IMR-90 (cell line): ENCODE data around the gene SAT2. TPM values are rescaled to one million over a fixed set of nuclear protein-coding genes. Genes with fewer than 3 reads are reported as not detected.

Source experiments
- ATAC-seq: fragments of 200-7000 bp; cut with Tn5 transposase; 2 replicates; pipeline ENCODE4 v1.9.1; 2020; ENCODE audit warnings: low read depth, mild to moderate bottlenecking, moderate library complexity
- BruUV-seq: library from RNA; stranded (reverse); fragments of 400-500 nt; replicated peaks from 2 replicates; lab custom pipeline; 2021; lab: Mats Ljungman, UMichigan
- CTCF ChIA-PET: fragments of 300-600 bp; formaldehyde crosslinking; extraction: SDS; loops from one replicate; lab custom pipeline; 2021; ENCODE audit warnings: antibody characterized with exemption; lab: Yijun Ruan, JAX
- POLR2A ChIA-PET: fragments of 300-600 bp; sonication (Branson Sonifier 250); formaldehyde crosslinking; loops from one replicate; lab custom pipeline; 2022; ENCODE audit warnings: antibody characterized with exemption; ENCODE audit not compliant: unreplicated experiment; lab: Charles Lee
- DNase-seq: peaks from one replicate; pipeline ENCODE4 v3.0.0; 2013
- H2AFZ ChIP-seq: replicated peaks from 2 replicates; pipeline ENCODE3; 2013; ENCODE audit warnings: low read length, mild to moderate bottlenecking; ENCODE audit not compliant: poor library complexity
- H2AK5ac ChIP-seq: 2 replicates; pipeline ENCODE4 v1.6.1; 2013; ENCODE audit warnings: low read depth, low read length, inconsistent platforms
- H2AK9ac ChIP-seq: replicated peaks from 2 replicates; pipeline ENCODE3; 2013; ENCODE audit warnings: mild to moderate bottlenecking, low read depth, low read length, moderate library complexity; ENCODE audit not compliant: poor library complexity
- H2BK120ac ChIP-seq: 2 replicates; pipeline ENCODE4 v1.6.1; 2013; ENCODE audit warnings: low read depth, low read length, inconsistent platforms
- H2BK15ac ChIP-seq: 3 replicates; pipeline ENCODE4 v1.6.1; 2013; ENCODE audit warnings: low read depth, low read length, inconsistent platforms
- H2BK20ac ChIP-seq: 2 replicates; pipeline ENCODE4 v1.6.1; 2013; ENCODE audit warnings: low read depth, mild to moderate bottlenecking, inconsistent platforms, low read length, moderate library complexity
- H2BK5ac ChIP-seq: 2 replicates; pipeline ENCODE4 v1.6.1; 2013; ENCODE audit warnings: mild to moderate bottlenecking, low read depth, low read length, inconsistent platforms; ENCODE audit not compliant: poor library complexity, severe bottlenecking
- H3K14ac ChIP-seq: replicated peaks from 2 replicates; pipeline ENCODE4 v1.6.1; 2013; ENCODE audit warnings: low read depth, low read length, inconsistent platforms
- H3K18ac ChIP-seq: 2 replicates; pipeline ENCODE4 v1.6.1; 2013; ENCODE audit warnings: low read depth, low read length, control low read depth
- H3K23ac ChIP-seq: 2 replicates; pipeline ENCODE4 v1.6.1; 2013; ENCODE audit warnings: low read depth, low read length, inconsistent platforms
- H3K27ac ChIP-seq: 2 replicates; pipeline ENCODE4 v1.5.1; 2013; ENCODE audit warnings: mild to moderate bottlenecking, control low read depth, low read length; ENCODE audit not compliant: insufficient read depth
- H3K27me3 ChIP-seq: 2 replicates; pipeline ENCODE4 v1.6.1; 2013; ENCODE audit warnings: low read length; ENCODE audit not compliant: control insufficient read depth, insufficient read depth
- H3K36me3 ChIP-seq: 2 replicates; pipeline ENCODE4 v1.6.1; 2013; ENCODE audit warnings: low read length, mixed read lengths; ENCODE audit not compliant: control insufficient read depth, insufficient read depth
- H3K4ac ChIP-seq: 2 replicates; pipeline ENCODE4 v1.6.1; 2013; ENCODE audit warnings: low read depth, low read length, inconsistent platforms
- H3K4me1 ChIP-seq: 2 replicates; pipeline ENCODE4 v1.6.1; 2013; ENCODE audit warnings: low read length, mixed read lengths; ENCODE audit not compliant: control insufficient read depth, insufficient read depth
- H3K4me2 ChIP-seq: 2 replicates; pipeline ENCODE4 v1.6.1; 2013; ENCODE audit warnings: low read depth, mild to moderate bottlenecking, control low read depth, low read length, moderate library complexity
- H3K4me3 ChIP-seq: 2 replicates; pipeline ENCODE4 v1.5.1; 2013; ENCODE audit warnings: low read depth, mild to moderate bottlenecking, control low read depth, low read length, moderate library complexity; ENCODE audit not compliant: insufficient read depth
- H3K56ac ChIP-seq: 2 replicates; pipeline ENCODE4 v1.6.1; 2013; ENCODE audit warnings: low read length, inconsistent platforms; ENCODE audit not compliant: insufficient read depth; ENCODE audit errors: extremely low read depth
- H3K79me1 ChIP-seq, 2 experiments: 2 replicates each; pipeline ENCODE4 v1.6.1; 2013; ENCODE audit warnings: low read length in 2 of 2, inconsistent platforms in 1 of 2, low read depth in 1 of 2
- H3K9ac ChIP-seq: 2 replicates; pipeline ENCODE4 v1.6.1; 2013; ENCODE audit warnings: low read depth, low read length, control low read depth
- H3K9me1 ChIP-seq: 2 replicates; pipeline ENCODE4 v1.6.1; 2013; ENCODE audit warnings: low read length, inconsistent platforms; ENCODE audit not compliant: insufficient read depth
- H3K9me3 ChIP-seq: 2 replicates; pipeline ENCODE4 v1.6.1; 2013; ENCODE audit warnings: low read length; ENCODE audit not compliant: control insufficient read depth, insufficient read depth
- H4K20me1 ChIP-seq: 2 replicates; pipeline ENCODE4 v1.6.1; 2013; ENCODE audit warnings: low read length, inconsistent platforms; ENCODE audit not compliant: insufficient read depth
- H4K5ac ChIP-seq: 2 replicates; pipeline ENCODE4 v1.6.1; 2013; ENCODE audit warnings: mild to moderate bottlenecking, low read depth, low read length, control low read depth
- H4K8ac ChIP-seq, 2 experiments: 2 replicates each; pipeline ENCODE4 v1.6.1; 2013; ENCODE audit warnings: low read depth in 2 of 2, low read length in 2 of 2, control low read depth in 1 of 2, inconsistent platforms in 1 of 2
- H4K91ac ChIP-seq: 2 replicates; pipeline ENCODE4 v1.6.1; 2013; ENCODE audit warnings: low read depth, low read length, inconsistent platforms; ENCODE audit not compliant: insufficient read depth
- CEBPB ChIP-seq: IDR thresholded peaks from 2 replicates; pipeline ENCODE4 v1.6.1; 2012; ENCODE audit warnings: low read depth, low read length, improper control_type of control experiment
- CTCF ChIP-seq: conservative IDR thresholded peaks from 2 replicates; pipeline ENCODE4 v1.5.1; 2012; ENCODE audit warnings: mild to moderate bottlenecking, low read depth, low read length, improper control_type of control experiment
- FOS ChIP-seq: fragments of 150-350 bp; IDR thresholded peaks from 2 replicates; pipeline ENCODE4 v1.6.1; 2016; ENCODE audit warnings: low read depth, low read length
- MAZ ChIP-seq: IDR thresholded peaks from 2 replicates; pipeline ENCODE4 v1.6.1; 2012; ENCODE audit warnings: low read depth, mild to moderate bottlenecking, low read length, improper control_type of control experiment, moderate library complexity, borderline replicate concordance
- POLR2A ChIP-seq: IDR thresholded peaks from 2 replicates; pipeline ENCODE4 v1.6.1; 2012; ENCODE audit warnings: mild to moderate bottlenecking, low read depth, low read length
- RAD21 ChIP-seq: IDR thresholded peaks from 2 replicates; pipeline ENCODE4 v1.6.1; 2012; ENCODE audit warnings: low read length, improper control_type of control experiment
- RCOR1 ChIP-seq: IDR thresholded peaks from 2 replicates; pipeline ENCODE4 v1.6.1; 2012; ENCODE audit warnings: mild to moderate bottlenecking, low read length, improper control_type of control experiment; ENCODE audit not compliant: insufficient replicate concordance
- SMC3 ChIP-seq: fragments of 150-350 bp; IDR thresholded peaks from 2 replicates; pipeline ENCODE4 v1.6.1; 2016; ENCODE audit warnings: low read depth, mild to moderate bottlenecking, antibody characterized with exemption, low read length, moderate library complexity
- USF2 ChIP-seq: fragments of 150-350 bp; IDR thresholded peaks from 2 replicates; pipeline ENCODE4 v1.6.1; 2017; ENCODE audit warnings: mild to moderate bottlenecking, antibody characterized with exemption, low read length, low read depth
- WGBS, 2 experiments: methylation state at CpG; one replicate each; pipeline versions ENCODE4 v1.1.5 to v1.1.7; 2013; ENCODE audit warnings: missing lambda C conversion rate in 2 of 2; ENCODE audit not compliant: insufficient read length in 1 of 2; ENCODE audit errors: extremely low coverage in 2 of 2; 5-methylcytosine and 5-hydroxymethylcytosine counted together
- dilution Hi-C: fragments of 300-500 bp; cut with HindIII; formaldehyde crosslinking; loops from one replicate; pipeline ENCODE4 v1.14.3; 2018; ENCODE audit warnings: low sequenced_read_pairs; ENCODE audit not compliant: unreplicated experiment
- in situ Hi-C: fragments of 300-500 bp; cut with MboI; formaldehyde crosslinking; loops from 3 replicates; pipeline ENCODE4 v1.14.3; 2019; ENCODE audit warnings: low sequenced_read_pairs, inconsistent platforms, mixed read lengths
- intact Hi-C: fragments of 100-400 bp; cut with micrococcal nuclease; formaldehyde crosslinking; loops from 2 replicates; pipeline ENCODE4 v1.10.0; 2022
- polyA plus RNA-seq, 3 experiments: library from polyadenylated mRNA; depleted of rRNA; stranded (reverse); fragments of >200 nt; gene quantifications; 2 replicates each; pipeline ENCODE4 v1.2.3, GENCODE V29; 2012; ENCODE audit warnings: low replicate concordance in 1 of 3
- total RNA-seq: library from RNA; depleted of rRNA; stranded (reverse); fragments of >200 nt; gene quantifications from 2 replicates; pipeline ENCODE4 v1.2.3, GENCODE V29; 2012

SAT2 gene
- total and polyA plus RNA-seq, 2 of the 4 experiments (the other 2 are of a cell fraction) = 20.4 to 45.9 TPM

GRCh38 chr17:7588553-7589203 is 38.9 kb downstream of the SAT2 start (continued):
- TF ChIP-seq MAZ = no peak
- no peak for TF ChIP-seq FOS

GRCh38 chr17:7587420-7588151 is 40.0 kb downstream of the SAT2 start:
- intact Hi-C loops (loop anchor here (1.0 to 2.0 kb wide), 2 partner anchors 101 to 307 kb away; partner anchors contain the start of genes SLC2A4 and WRAP53), dilution Hi-C loops (no loop called here), in situ Hi-C loops (no loop called here)
- H3K36me3 ChIP-seq = peaks cover 29% of the 10 kb centered on the region
- H3K27ac ChIP-seq = peak overlapping the region; percentile 82
- DNase-seq (peak; percentile 98), ATAC-seq (peak; percentile 52)
- peak overlapping the region; percentile 35; the same call in 1 of the 2 replicates for H2BK120ac ChIP-seq
- H3K9me3 ChIP-seq = no peaks in the 10 kb centered on the region
- H3K4me2 ChIP-seq = peak overlapping the region; percentile 36
- H4K91ac ChIP-seq = peak overlapping the region; percentile 71
- peak; percentile 27; the same call in 1 of the 2 replicates for TF ChIP-seq CTCF
- 0 out of 2 replicates have a peak, but pooled peaks have one; percentile 46 for TF ChIP-seq POLR2A
- TF ChIP-seq FOS = peak; percentile 54; the same call in 1 of the 2 replicates
- no peak for TF ChIP-seq CEBPB
- peak; percentile 35 for TF ChIP-seq RAD21
- TF ChIP-seq USF2 = no peak
- peak; percentile 63 for TF ChIP-seq MAZ
- TF ChIP-seq RCOR1 = peak; percentile 63
- no peak for TF ChIP-seq SMC3
- WGBS, 2 experiments = 7% methylated on average over 4 of the region's 12 CpGs; no CpG with 5 or more reads in 1 of the 2 experiments
- H3K27me3 ChIP-seq = no peaks in the 10 kb centered on the region
- peak overlapping the region; percentile 60 for H3K56ac ChIP-seq
- H3K79me1 ChIP-seq = peaks cover 21 to 77% of the 10 kb centered on the region in 2 experiments
- no peak overlapping the region for H3K18ac ChIP-seq
- H2AK9ac ChIP-seq = peak overlapping the region; percentile 96
- H3K9me1 ChIP-seq = peaks cover 18% of the 10 kb centered on the region
- H3K9ac ChIP-seq = peak overlapping the region; percentile 13; the same call in 1 of the 2 replicates
- H3K4ac ChIP-seq = peak overlapping the region; percentile 90
- peak overlapping the region; percentile 88 for H3K23ac ChIP-seq
- H3K14ac ChIP-seq = peak overlapping the region; percentile 78
- peaks cover 15% of the 10 kb centered on the region for H4K20me1 ChIP-seq
- H2BK5ac ChIP-seq = peak overlapping the region; percentile 90
- H3K4me1 ChIP-seq = peaks cover 42% of the 10 kb centered on the region
- ChIA-PET CTCF (interaction anchor here (0.9 kb wide), 1 partner anchor 27 kb away, joined by 4 read pairs; no protein-coding TSS in a partner anchor), POLR2A (interaction anchor here (1.4 kb wide), 1 partner anchor 11 kb away, joined by 4 read pairs; no protein-coding TSS in a partner anchor)
- peak overlapping the region; percentile 76 for H2AK5ac ChIP-seq
- H4K8ac ChIP-seq = peak overlapping the region; percentile 20 to 87; a peak in 3 of 4 replicates
- no TSS peak for BruUV-seq
- peak overlapping the region; percentile 64; the same call in 2 of the 3 replicates for H2BK15ac ChIP-seq
- peak overlapping the region; percentile 73 for H2AFZ ChIP-seq
- peak overlapping the region; percentile 9; the same call in 1 of the 2 replicates for H2BK20ac ChIP-seq
- no peak overlapping the region for H3K4me3 ChIP-seq
- H4K5ac ChIP-seq = peak overlapping the region; percentile 35; the same call in 1 of the 2 replicates
